Peyer's patch (tissue), 4 donors: Measurements from ENCODE around the gene TMEM178B.

Experiments used
- CTCF ChIP-seq, 6 experiments: fragments of 450-650 bp in 4 of 6; fragments of 200-600 bp in 2 of 6; sonication (generic) in 1 of 6; IDR thresholded peaks; one replicate each; pipeline ENCODE4 v1.5.1; 2017 to 2019; ENCODE audit warnings: antibody characterized with exemption in 6 of 6, mild to moderate bottlenecking in 3 of 6, moderate library complexity in 1 of 6
- POLR2A ChIP-seq, 2 donors: fragments of 450-650 bp; IDR thresholded peaks; one replicate each; pipeline ENCODE4 v1.5.1; 2017; ENCODE audit warnings: antibody characterized with exemption in 2 of 2, mild to moderate bottlenecking in 2 of 2, moderate library complexity in 2 of 2

GRCh38 chr7:141352955-141353354 lies 279.1 kb downstream of the TMEM178B start:
- TF ChIP-seq CTCF (IDR thresholded peaks at IDR 0.05) (no peak), POLR2A (IDR thresholded peaks at IDR 0.05) (no peak)
